GM12873 (cell line): ENCODE results near the gene CHN2.

ENCODE experiments used
- CTCF ChIP-seq: IDR thresholded peaks from 2 replicates; pipeline ENCODE4 v1.5.1; 2012; ENCODE audit warnings: low read depth, mild to moderate bottlenecking, moderate library complexity, low read length, control low read depth; ENCODE audit not compliant: insufficient read depth; ENCODE audit errors: missing control alignments

CHN2 gene

GRCh38 chr7:29154076-29154475, 40.5 kb upstream of the CHN2 start:
- no peak for TF ChIP-seq CTCF

GRCh38 chr7:29156907-29157452, 37.6 kb upstream of the CHN2 start:
- no peak for TF ChIP-seq CTCF

- no peak for TF ChIP-seq CTCF
Measured at GRCh38 chr7:29158795-29159423, 35.7 kb upstream of the CHN2 start.

- no peak for TF ChIP-seq CTCF
Measured at GRCh38 chr7:29160080-29160479, 34.5 kb upstream of the CHN2 start.

GRCh38 chr7:29161231-29161630, 33.3 kb upstream of the CHN2 start:
- no peak for TF ChIP-seq CTCF

GRCh38 chr7:29162577-29162976, 32.0 kb upstream of the CHN2 start:
- TF ChIP-seq CTCF: no peak

GRCh38 chr7:29163854-29164253, 30.7 kb upstream of the CHN2 start:
- no peak for TF ChIP-seq CTCF
